Fibroblast of skin of abdomen (primary cell): Measurements from ENCODE around the gene SZT2.
"Not testable (repeated sequence)": the region's sequence is repeated elsewhere in the genome, so short reads cannot be mapped to it uniquely, and the experiment has no call there.

Source experiments
- DNase-seq: peaks from one replicate; pipeline ENCODE4 v3.0.0-alpha.2; 2013

Gene SZT2

DNA sequence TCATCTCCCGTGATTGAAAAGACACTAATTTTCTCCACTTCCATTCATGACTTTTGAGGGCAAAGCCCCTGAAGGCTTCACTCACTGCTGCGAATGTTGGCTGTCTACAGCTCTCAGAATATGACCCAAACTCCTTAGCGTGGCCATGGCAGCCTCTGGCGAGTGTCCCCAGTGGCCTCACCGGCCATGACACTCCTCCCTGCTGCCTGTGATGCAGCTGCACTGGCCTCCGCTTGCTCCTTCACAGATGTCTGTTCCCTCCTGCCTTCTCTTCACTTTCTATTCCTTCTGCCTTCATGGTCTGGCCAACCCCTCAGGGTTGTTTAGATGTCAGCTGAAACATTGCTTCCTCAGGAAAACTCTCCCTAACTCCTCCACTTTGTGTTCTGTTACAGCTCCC lies 110.2 kb downstream of the SZT2 start:
- no peak for DNase-seq

DNA sequence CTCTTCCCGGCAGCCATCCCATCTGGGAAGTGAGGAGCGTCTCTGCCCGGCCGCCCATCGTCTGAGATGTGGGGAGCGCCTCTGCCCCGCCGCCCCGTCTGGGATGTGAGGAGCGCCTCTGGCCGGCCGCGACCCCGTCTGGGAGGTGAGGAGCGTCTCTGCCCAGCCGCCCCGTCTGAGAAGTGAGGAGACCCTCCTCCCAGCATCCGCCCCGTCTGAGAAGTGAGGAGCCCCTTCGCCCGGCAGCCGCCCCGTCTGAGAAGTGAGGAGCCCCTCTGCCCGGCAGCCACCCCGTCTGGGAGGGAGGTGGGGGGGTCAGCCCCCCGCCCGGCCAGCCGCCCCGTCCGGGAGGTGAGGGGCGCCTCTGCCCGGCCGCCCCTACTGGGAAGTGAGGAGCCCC lies 112.1 kb downstream of the SZT2 start:
- not testable (repeated sequence) for DNase-seq

DNA sequence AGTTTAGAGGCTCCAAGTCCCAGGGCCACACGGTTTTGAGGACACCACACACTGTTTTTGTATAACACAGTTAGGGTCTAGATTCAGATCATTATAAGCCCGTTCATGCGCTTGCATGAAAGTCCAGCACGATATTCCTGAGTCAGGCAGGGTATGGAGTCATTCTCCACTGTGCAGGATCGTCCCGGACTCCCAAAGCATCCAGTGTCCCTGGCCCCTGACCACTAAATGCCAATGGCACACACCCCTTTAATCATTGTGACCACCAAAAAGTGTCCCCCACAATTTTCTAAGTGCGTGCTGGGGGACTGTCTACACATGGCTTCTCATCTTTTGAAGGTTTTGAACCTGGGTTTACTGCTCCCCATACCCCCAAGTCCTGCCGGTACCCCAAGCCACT lies 113.8 kb downstream of the SZT2 start:
- no peak for DNase-seq
